ENCODE data around the gene APOBR. TPM values are rescaled to one million over a fixed set of nuclear protein-coding genes. Genes with fewer than 3 reads are reported as not detected.
"Not testable (repeated sequence)": the region's sequence is repeated elsewhere in the genome, so short reads cannot be mapped to it uniquely, and the experiment has no call there.

APOBR gene
- total and polyA plus RNA-seq, 2 donors (not counting 1 experiment from before 2014, with no cell fraction given) = 0.81 to 2.6 TPM

DNA sequence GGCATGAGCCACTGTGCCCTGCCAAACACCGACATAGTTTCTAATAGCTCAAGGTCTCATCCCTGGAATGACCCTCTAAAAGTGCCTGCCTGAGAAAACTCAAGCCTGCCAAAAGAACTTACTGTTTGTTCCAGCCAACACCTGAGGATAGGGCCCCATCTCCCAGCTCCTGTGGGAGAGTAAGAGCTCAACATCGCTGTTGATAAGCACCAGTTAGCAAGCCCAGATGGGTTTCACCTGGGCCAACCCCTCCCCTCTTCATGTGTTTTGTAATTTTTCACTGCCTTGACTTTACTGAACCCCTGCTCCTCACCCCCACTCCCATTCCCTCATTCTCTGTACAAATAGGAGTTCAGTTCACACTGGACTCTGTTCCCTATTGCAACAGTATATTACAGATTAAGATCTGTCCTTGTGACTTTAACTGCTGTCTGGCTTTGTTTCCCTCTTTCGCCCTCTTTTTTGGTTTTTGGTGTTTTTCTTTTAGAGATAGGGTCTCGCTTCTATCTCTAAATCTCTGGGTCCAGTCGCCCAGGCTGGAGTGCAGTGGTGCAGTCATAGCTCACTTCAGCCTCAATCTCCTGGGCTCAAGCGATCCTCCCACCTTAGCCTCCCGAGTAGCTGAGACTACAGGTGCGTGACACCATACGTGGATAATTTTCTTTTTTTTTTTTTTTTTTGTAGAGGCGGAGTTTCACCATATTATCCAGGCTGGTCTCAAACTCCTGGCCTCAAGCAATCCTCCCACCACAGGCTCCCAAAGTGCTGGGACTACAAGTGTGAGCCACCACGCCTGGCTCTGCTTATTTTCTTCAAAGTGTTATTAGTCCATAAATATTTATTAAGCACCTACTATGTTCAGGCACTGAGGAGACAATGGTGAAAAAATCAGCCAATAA, 32.0 kb downstream of the APOBR start:
- Mint-ChIP-seq H3K4me3 (no peak overlapping the region), H3K9me3 (ENCODE audit: insufficient read depth) (no peaks in the 10 kb centered on the region)

DNA sequence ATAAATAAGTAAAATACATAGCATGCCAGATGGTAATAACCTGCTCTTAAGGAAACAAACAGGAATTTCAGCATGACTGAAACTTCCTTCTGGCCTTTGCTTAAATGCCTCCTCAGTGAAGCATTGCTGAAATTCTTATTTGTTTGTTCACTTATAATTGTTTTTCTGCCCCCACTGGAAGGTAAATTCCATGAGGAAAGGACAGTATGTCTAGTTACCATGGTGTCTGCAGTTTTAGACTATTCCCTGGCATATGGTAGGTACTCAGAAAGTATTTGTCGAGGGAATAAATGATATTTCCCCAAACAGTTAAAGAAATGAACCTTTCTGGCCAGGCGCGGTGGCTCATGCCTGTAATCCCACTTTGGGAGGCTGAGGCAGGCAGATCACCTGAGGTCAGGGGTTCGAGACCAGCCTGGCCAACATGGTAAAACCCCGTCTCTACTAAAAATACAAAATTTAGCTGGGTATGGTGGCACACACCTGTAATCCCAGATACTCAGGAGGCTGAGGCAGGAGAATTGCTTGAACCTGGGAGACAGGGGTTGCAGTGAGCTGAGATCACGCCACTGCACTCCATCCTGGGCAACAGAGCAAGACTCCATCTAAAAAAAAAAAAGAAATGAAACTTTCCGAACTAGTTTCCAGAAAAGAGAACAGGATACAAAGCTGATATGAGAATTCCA, 32.8 kb downstream of the APOBR start:
- not testable (repeated sequence) for H3K79me2 ChIP-seq (ENCODE audit: control insufficient read depth, insufficient read depth, low read length)
- no CpG with 5 or more reads among the region's 7 CpGs for WGBS (ENCODE audit: insufficient coverage)

More for the DNA sequence above, 32.0 kb downstream of the APOBR start:
- no peak overlapping the region for H3K4me3 ChIP-seq (ENCODE audit: control extremely low read depth in 1 of 5, extremely low read depth in 1 of 5, insufficient read depth in 1 of 5, low read depth in 2 of 5, low read length in 4 of 5)
- H3K27ac ChIP-seq (ENCODE audit: low read length in 2 of 2) = no peak overlapping the region
- H3K27ac Mint-ChIP-seq = no peak overlapping the region
- no peaks in the 10 kb centered on the region for H4K20me1 ChIP-seq (ENCODE audit: control insufficient read depth, insufficient read depth, low read length, poor library complexity, severe bottlenecking)
- H3K27me3 Mint-ChIP-seq = peaks cover 7% of the 10 kb centered on the region
- no peaks in the 10 kb centered on the region for H3K27me3 ChIP-seq (replicated peaks in 1 of 4; ENCODE audit: control extremely low read depth in 1 of 4, control insufficient read depth in 3 of 4, insufficient read depth in 4 of 4, low read length in 3 of 4)
- peaks cover 7% of the 10 kb centered on the region for H3K4me1 Mint-ChIP-seq
- H3K9me3 ChIP-seq (ENCODE audit: control extremely low read depth in 1 of 3, control insufficient read depth in 2 of 3, insufficient read depth in 1 of 3, low read length in 2 of 3) = no peaks in the 10 kb centered on the region
- no peak for TF ChIP-seq EZH2 (IDR thresholded peaks at IDR 0.05; ENCODE audit: borderline replicate concordance, insufficient read depth, low read depth, low read length, poor library complexity, severe bottlenecking)
- TF ChIP-seq, protein P1, sequence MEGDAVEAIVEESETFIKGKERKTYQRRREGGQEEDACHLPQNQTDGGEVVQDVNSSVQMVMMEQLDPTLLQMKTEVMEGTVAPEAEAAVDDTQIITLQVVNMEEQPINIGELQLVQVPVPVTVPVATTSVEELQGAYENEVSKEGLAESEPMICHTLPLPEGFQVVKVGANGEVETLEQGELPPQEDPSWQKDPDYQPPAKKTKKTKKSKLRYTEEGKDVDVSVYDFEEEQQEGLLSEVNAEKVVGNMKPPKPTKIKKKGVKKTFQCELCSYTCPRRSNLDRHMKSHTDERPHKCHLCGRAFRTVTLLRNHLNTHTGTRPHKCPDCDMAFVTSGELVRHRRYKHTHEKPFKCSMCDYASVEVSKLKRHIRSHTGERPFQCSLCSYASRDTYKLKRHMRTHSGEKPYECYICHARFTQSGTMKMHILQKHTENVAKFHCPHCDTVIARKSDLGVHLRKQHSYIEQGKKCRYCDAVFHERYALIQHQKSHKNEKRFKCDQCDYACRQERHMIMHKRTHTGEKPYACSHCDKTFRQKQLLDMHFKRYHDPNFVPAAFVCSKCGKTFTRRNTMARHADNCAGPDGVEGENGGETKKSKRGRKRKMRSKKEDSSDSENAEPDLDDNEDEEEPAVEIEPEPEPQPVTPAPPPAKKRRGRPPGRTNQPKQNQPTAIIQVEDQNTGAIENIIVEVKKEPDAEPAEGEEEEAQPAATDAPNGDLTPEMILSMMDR (IDR thresholded peaks at IDR 0.05) = no peak
- no peaks in the 10 kb centered on the region for H3K79me2 ChIP-seq (ENCODE audit: control insufficient read depth, insufficient read depth, low read length)
- no peak overlapping the region for H3K9ac ChIP-seq (ENCODE audit: low read length)
- H3K4me2 ChIP-seq (replicated peaks; ENCODE audit: low read depth, low read length, poor library complexity, severe bottlenecking) = no peak overlapping the region
- POLR2A ChIA-PET = no interaction called here
- no peak for DNase-seq
- ATAC-seq (ENCODE audit: low read depth) = no peak
- CTCF ChIA-PET = no interaction called here
- H3K36me3 ChIP-seq (replicated peaks in 1 of 2; ENCODE audit: control extremely low read depth in 1 of 2, control insufficient read depth in 1 of 2, extremely low read depth in 1 of 2, insufficient read depth in 2 of 2, low read length in 1 of 2) = no peaks in the 10 kb centered on the region
- intact Hi-C loops (cut with micrococcal nuclease) = no loop called here
- H3K4me1 ChIP-seq (ENCODE audit: control insufficient read depth in 2 of 2, insufficient read depth in 2 of 2, low read length in 2 of 2) = no peaks in the 10 kb centered on the region
- H2AFZ ChIP-seq (ENCODE audit: insufficient read depth, low read depth, low read length, poor library complexity, severe bottlenecking) = no peak overlapping the region
- WGBS (ENCODE audit: insufficient coverage) = 88% methylated on average over 5 of the region's 11 CpGs

More for the DNA sequence above, 32.8 kb downstream of the APOBR start:
- DNase-seq; H3K9me3 Mint-ChIP-seq (ENCODE audit: insufficient read depth); H3K27me3 ChIP-seq (replicated peaks in 1 of 4; ENCODE audit: control extremely low read depth in 1 of 4, control insufficient read depth in 3 of 4, insufficient read depth in 4 of 4, low read length in 3 of 4); H3K4me1 Mint-ChIP-seq; H3K4me1 ChIP-seq (ENCODE audit: control insufficient read depth in 2 of 2, insufficient read depth in 2 of 2, low read length in 2 of 2); H3K4me3 Mint-ChIP-seq; POLR2A ChIA-PET; H3K4me3 ChIP-seq (ENCODE audit: control extremely low read depth in 1 of 5, extremely low read depth in 1 of 5, insufficient read depth in 1 of 5, low read depth in 2 of 5, low read length in 4 of 5); H2AFZ ChIP-seq (ENCODE audit: insufficient read depth, low read depth, low read length, poor library complexity, severe bottlenecking); H4K20me1 ChIP-seq (ENCODE audit: control insufficient read depth, insufficient read depth, low read length, poor library complexity, severe bottlenecking); intact Hi-C loops (cut with micrococcal nuclease); H3K27me3 Mint-ChIP-seq; H3K27ac ChIP-seq (ENCODE audit: low read length in 2 of 2); H3K36me3 ChIP-seq (replicated peaks in 1 of 2; ENCODE audit: control extremely low read depth in 1 of 2, control insufficient read depth in 1 of 2, extremely low read depth in 1 of 2, insufficient read depth in 2 of 2, low read length in 1 of 2); CTCF ChIA-PET; ATAC-seq (ENCODE audit: low read depth); H3K27ac Mint-ChIP-seq; H3K9ac ChIP-seq (ENCODE audit: low read length); H3K9me3 ChIP-seq (ENCODE audit: control extremely low read depth in 1 of 3, control insufficient read depth in 2 of 3, insufficient read depth in 1 of 3, low read length in 2 of 3); H3K4me2 ChIP-seq (replicated peaks; ENCODE audit: low read depth, low read length, poor library complexity, severe bottlenecking): not testable (repeated sequence)

Data from B cell (primary cell).